Measurements from ENCODE around the gene TTC33.
"Not testable (repeated sequence)": the region's sequence is repeated elsewhere in the genome, so short reads cannot be mapped to it uniquely, and the experiment has no call there.

The TTC33 gene

GRCh38 chr5:40649463-40650030 lies 106.2 kb downstream of the TTC33 start:
- DNase-seq, result no peak

- no peak for DNase-seq
Measured at GRCh38 chr5:40648150-40648549, 107.6 kb downstream of the TTC33 start.

- no peak for DNase-seq
Measured at GRCh38 chr5:40646266-40646665, 109.5 kb downstream of the TTC33 start.

- not testable (repeated sequence) for DNase-seq
Measured at GRCh38 chr5:40639531-40639930, 116.2 kb downstream of the TTC33 start.

- no peak for DNase-seq
Measured at GRCh38 chr5:40634593-40634992, 121.2 kb downstream of the TTC33 start.

GRCh38 chr5:40634154-40634553 lies 121.6 kb downstream of the TTC33 start:
- DNase-seq, result no peak

GRCh38 chr5:40631236-40631635 lies 124.5 kb downstream of the TTC33 start:
- DNase-seq, result no peak

- no peak for DNase-seq
Measured at GRCh38 chr5:40630126-40630525, 125.6 kb downstream of the TTC33 start.

GRCh38 chr5:40628407-40628806 lies 127.4 kb downstream of the TTC33 start:
- DNase-seq, result no peak

- no peak for DNase-seq
Measured at GRCh38 chr5:40627706-40628105, 128.1 kb downstream of the TTC33 start.

GRCh38 chr5:40626801-40627200 lies 129.0 kb downstream of the TTC33 start:
- no peak for DNase-seq

- no peak for DNase-seq
Measured at GRCh38 chr5:40623480-40624420, 132.0 kb downstream of the TTC33 start.

GRCh38 chr5:40622463-40623252 lies 133.1 kb downstream of the TTC33 start:
- no peak for DNase-seq

GRCh38 chr5:40619421-40619820 lies 136.3 kb downstream of the TTC33 start:
- DNase-seq, result no peak

- no peak for DNase-seq
Measured at GRCh38 chr5:40618926-40619325, 136.8 kb downstream of the TTC33 start.

- DNase-seq, result no peak
Measured at GRCh38 chr5:40616781-40617180, 139.0 kb downstream of the TTC33 start.

GRCh38 chr5:40615586-40616170 lies 140.1 kb downstream of the TTC33 start:
- DNase-seq, result no peak

- DNase-seq, result no peak
Measured at GRCh38 chr5:40614923-40615585, 140.7 kb downstream of the TTC33 start.

GRCh38 chr5:40614466-40614865 lies 141.3 kb downstream of the TTC33 start:
- no peak for DNase-seq

GRCh38 chr5:40607202-40607601 lies 148.6 kb downstream of the TTC33 start:
- no peak for DNase-seq

- DNase-seq, result no peak
Measured at GRCh38 chr5:40606077-40606765, 149.5 kb downstream of the TTC33 start.

Data from amniotic stem cell (primary cell).